GM21529 (cell line): ENCODE measurements around the gene CHAT.

Source experiments
- ATAC-seq: cut with Tn5 transposase; IDR thresholded peaks from one replicate; pipeline ENCODE4 v1.9.1; 2021; ENCODE audit not compliant: unreplicated experiment

Gene CHAT

GRCh38 chr10:49596836-49597235 lies 17.0 kb upstream of the CHAT start:
- ATAC-seq = no peak

DNA sequence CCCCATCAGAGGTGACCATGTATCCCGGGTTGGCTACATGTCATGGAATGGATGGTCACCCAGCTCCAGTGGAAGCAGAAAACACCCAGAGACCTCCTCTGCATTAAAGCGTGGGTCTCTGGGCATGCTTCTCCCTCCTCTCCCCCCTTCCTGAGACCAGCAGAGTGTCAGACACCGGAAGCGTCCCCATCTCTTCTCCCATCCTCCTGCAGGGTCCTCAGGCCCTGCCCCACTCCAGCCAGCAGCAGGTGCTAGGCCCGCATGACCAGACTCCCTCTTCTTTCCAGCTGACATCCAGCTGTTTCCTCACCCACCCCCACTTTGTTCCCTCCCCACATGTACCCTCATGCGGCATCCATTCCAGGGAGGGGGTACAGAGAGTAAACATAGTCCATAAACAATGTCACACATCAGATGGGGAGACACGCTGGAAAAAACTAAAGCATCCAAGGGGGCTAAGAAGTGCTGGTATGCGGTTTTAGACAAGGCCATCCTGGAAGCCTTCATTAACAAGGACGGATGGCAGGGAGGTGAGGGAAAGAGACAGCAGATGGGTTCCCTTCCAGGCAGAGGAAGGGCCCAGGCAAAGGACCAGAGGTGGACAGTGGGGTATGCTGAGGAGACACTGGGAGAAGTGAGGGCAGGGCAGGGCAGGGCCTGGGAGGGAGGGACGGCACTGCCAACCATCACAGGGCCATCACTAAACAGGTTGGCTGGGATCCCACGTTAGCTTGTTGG lies 16.2 kb upstream of the CHAT start:
- no peak for ATAC-seq

DNA sequence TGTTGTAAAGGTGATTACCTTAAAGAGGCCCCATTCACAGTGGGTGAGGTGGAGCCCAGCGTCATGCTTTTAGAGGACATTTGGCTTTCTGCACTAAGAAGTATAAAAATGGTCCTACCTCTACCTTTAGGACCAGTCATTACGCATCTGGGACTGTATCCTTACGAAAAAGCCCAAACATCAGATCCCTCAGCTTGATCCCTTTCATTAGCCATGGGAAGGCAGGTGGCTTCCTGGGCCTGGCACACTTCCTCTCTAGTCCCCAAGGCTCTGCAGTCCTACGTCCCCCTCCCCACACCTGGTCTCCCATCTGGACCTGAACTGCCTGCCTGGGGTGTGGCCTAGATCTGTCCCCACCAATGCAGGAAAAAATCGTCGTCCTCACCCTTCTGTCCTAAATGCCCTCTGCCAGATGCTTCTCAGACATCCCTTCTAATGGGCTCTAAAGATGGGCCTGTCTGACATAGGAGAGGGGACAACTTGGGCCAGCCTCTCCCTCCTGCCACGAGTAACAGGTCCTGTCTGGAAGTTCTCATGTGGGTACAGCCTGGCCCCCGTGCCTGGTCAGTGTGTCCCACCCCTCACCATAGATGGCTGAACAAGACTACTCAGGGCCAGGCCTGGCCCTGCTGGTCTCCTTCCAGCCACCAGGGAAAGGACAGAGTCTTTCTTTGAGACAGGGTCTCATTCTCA lies 15.5 kb upstream of the CHAT start:
- ATAC-seq = no peak

DNA sequence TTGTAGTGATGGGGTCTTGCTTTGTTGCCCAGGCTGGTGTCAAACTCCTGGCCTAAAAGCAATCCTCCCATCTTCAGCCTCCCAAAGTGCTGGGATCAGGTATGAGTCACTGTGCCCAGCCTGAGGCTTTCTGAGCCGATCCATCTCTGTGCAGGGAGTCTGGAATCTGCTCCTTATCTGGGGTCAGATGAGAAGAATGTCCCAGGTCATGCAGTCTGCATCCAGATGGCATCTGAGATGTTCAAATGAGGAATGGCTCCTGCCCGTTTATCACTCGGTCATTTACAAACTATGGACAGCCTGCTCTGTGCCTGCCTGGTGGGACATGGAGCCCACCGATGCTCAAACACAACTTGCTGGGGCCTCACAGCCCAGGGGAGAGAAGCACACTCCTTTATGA lies 14.9 kb upstream of the CHAT start:
- no peak for ATAC-seq

GRCh38 chr10:49599546-49599945 lies 14.3 kb upstream of the CHAT start:
- no peak for ATAC-seq

DNA sequence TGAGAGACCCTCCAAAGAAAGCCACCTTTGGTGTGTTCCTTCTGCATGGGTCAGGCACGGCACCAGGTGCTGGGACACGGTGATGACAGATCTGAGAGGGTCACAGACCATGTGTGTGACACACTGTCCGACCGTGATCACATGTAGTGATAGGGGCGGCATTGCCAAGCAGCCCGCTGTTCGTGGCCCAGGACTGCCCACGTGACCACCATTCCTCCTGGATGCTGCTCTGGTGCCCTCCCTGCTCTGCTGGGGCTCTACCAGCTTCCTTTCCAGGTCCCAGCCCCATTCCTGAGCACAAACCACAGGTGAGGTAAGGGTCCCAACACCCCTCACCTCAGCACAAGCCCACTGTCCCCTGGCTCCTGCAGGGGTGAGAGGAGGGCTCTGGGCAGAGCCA lies 13.8 kb upstream of the CHAT start:
- ATAC-seq = no peak

GRCh38 chr10:49600781-49601400 lies 12.9 kb upstream of the CHAT start:
- no peak for ATAC-seq

GRCh38 chr10:49601857-49602256 lies 12.0 kb upstream of the CHAT start:
- no peak for ATAC-seq

DNA sequence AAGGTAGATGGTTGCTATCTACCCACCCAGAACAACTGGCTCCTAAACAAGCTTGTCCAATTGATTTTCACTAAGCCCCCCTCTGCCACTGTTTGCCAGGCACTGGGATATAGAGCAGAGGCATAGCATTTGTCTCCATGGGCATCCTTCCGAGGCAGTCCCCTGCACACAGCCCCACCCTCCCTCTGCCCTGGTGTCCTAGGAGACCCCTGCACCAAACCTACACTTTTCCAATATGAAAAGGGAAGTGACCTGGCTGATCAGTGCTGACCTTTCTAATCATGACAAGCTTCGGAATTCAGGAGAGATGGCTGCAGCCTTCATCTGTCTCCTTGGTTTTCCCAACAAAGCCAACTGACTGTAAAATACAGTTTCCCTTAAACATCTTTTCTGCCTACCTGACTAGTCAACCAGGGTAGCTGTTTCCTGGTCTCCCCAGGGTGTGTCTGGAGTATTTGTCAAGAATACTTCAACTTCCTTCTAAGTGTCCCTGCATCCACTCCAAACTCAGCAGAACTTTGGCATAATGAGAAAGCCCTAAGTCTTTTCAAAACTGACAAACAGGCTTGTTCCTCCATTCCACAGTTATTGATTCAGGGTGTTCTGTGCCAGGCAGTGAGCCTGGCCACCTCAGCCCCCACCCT lies 11.3 kb upstream of the CHAT start:
- ATAC-seq = no peak

DNA sequence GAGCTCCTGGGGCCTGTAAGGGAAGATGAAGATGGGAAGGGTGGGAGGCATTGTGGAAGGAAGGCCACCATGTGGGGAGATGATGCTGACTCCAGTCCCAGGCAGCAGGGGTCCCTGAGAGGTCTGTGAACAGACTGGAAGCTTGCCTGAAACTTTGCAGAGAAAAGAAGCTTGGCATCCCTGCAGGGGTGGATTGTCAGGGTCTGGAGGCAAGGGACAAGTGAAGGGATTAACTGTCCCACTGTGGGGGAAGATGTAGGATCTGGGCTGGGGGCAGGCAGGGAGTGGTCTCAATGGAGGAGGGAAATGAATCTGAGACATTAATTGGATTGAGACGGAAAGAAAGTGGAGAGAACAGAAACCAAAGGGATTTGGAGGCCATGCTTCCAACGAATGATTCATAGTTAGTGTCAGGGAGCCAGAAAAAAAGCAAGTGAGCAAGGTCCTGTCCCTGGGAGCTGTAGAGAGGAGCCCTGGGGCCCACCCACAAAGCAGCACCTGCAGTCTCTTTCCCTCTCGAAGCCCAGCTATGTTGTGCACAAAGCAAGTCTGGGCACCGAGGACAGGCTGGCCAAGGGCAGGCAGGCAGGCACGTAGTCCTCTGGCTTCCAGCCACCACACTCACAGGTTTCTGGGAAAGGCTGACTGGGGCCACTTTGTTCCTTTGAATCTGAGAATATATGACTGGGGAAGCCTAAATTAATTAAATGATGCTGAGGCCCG lies 8.5 kb upstream of the CHAT start:
- no peak for ATAC-seq

GRCh38 chr10:49605939-49606509 lies 7.8 kb upstream of the CHAT start:
- no peak for ATAC-seq

DNA sequence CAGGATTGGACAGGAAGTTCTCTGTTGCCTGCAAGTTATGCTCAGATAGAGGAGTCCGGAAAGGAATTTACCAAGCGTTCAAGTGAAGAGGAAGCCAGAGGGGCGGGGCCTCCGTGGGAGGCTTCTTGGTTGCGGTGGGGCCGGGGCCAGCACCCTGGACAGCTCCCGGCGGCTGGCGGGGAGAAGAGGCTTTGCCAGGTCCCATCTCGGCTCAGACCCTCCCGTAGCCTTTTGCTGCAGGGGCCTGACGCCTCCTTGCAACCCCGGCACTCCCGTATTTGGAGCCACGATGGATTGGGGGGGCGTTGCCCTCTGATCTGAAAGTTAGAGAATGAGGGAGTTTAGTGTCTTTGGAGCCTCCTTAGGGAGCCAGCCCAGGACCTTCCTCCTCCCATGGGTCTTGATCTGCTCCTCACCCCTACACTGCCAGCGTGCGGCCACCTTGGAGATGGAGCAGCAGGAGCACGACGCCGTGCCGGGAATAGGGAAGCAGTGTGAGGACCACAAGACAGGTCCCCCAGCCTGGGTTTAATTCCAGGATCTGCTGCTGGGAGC lies 6.8 kb upstream of the CHAT start:
- peak; percentile 76 for ATAC-seq

- ATAC-seq = no peak
These were observed 5.5 kb upstream of the CHAT start for GRCh38 chr10:49608166-49609005.

DNA sequence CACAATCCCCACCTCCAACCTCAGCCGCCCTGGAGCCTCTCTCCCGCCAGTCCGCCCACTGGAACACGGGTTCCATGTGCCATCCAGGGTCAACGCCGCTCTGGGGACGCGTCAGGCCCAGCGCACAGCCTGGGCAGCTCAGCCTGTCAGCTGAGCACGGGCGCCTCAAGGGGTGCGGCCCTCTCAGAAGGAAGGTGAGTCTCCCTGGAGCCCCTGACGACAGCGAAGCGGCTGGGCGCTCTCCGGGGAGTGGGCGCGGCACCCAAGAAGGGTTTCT lies 4.9 kb upstream of the CHAT start:
- no peak for ATAC-seq

DNA sequence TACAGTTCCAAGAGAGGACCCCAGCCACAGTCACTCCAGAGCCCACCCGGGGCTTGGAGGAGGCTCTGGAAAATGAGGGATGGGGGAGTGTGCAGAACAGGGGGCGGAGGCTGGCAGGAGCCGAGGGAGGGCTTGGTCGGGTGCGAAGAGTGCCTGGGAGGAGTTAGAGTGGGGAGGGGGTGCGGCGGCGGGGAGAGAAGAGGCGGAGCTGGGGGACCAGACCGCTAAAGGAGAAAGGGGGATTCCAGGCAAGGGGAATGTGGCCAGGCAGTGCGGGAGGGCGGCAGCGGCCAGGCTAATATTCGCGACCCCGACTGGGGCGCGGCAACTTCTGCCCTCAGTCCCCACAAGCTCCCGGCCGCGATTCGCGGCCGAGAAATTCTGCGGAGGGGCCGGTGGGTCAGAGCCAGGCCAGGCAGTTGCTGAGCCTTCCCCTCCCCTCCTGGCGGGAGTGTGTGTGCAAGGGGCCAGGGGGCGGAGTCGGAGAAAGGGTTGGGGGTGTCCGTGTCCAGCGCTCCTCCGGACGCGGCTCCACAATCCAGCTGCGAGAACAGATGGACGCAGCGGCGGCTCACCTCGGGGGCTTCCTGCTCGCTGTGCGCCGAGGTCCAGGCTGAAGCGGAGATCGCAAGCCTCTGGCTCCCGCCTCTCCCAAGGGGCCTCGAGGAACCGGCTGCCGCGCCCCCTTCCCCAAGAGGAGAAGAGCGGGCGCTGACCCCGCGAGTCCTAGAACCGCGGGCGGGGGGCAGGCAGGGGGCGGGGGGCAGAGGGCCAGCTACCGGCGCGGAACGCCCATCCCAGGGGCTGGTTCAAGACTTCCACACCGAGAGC lies 4.3 kb upstream of the CHAT start:
- ATAC-seq = no peak

GRCh38 chr10:49610114-49610457 lies 3.8 kb upstream of the CHAT start, which contains the start of gene SLC18A3:
Gene SLC18A3, plus strand, starts transcription at chr10:49610310. Its CDS starts 431 bp downstream, at chr10:49610741.
- no peak for ATAC-seq

DNA sequence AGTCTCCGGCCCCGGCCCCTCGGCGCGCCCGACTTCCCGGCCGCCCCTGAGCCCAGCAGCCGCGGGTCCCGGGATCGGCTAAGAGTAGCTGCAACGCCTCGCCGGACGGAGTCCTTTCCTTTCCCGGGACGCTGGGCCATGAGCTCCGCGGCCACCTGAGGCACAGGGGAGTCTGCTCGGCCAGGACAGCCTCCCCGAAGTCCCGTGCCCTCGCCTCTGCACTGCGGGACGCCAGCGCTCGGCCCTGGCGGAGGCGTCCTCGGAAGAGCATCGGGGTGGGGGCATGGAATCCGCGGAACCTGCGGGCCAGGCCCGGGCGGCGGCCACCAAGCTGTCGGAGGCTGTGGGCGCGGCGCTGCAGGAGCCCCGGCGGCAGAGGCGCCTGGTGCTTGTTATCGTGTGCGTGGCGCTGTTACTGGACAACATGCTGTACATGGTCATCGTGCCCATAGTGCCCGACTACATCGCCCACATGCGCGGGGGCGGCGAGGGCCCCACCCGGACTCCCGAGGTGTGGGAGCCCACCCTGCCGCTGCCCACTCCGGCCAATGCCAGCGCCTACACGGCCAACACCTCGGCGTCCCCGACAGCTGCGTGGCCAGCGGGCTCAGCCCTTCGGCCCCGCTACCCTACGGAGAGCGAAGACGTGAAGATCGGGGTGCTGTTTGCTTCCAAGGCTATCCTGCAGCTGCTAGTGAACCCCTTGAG lies 3.2 kb upstream of the CHAT start:
- ATAC-seq = no peak

- ATAC-seq = no peak
These were observed 2.5 kb upstream of the CHAT start for GRCh38 chr10:49611166-49611815.
